Measurements from ENCODE around the gene LIPF. TPM values are rescaled to one million over a fixed set of nuclear protein-coding genes. Genes with fewer than 3 reads are reported as not detected.

The LIPF gene
- total RNA-seq, 1 donor from 2014 or later: not detected

DNA sequence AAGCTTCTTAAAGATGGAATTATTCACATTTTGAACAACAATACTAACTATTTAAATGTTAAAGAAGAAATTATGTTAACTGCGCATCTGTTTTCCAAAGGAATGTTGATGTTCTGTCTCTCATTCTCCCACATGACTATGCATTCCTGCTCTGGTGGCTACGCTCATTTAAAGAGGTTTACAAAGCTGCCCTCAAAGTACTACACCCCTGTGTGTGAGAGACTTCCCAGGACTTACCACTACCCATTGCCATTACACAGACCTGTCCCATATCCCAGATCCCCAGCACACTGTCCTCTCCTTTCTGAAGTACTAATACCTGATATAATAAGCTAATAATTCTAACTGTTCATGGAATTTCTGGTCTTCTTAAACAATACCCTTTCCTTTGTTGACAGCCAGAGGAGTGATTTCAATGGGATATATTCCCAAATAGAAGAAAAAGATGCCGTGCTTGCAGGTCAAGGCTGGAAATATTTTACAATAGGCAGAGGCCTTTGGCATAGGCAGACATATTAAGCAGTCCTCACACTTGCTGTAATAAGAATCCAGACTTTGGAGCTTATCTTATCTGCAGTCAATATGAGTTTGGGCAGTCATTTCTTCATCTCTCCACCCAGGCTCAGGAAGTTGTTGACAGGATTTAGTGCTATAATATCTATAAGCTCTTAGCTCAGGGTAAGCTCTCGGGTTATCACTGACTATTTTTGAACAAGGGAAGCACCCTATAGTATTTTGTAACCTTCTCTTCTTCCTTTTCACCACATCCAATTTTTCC, 12.2 kb downstream of the LIPF start:
- no peak for DNase-seq (ENCODE audit: low spot score)

GRCh38 chr10:88680958-88681357, 16.7 kb downstream of the LIPF start:
- no peak for DNase-seq (ENCODE audit: low spot score)
- Histone ChIP-seq H3K9ac (no peak overlapping the region), H3K4me2 (no peak overlapping the region), H3K4me3 (no peak overlapping the region), H3K4me1 (no peaks in the 10 kb centered on the region), H3K27ac (no peak overlapping the region), H3F3A (ENCODE audit: low read depth) (no peaks in the 10 kb centered on the region), H3K9me3 (ENCODE audit: low read depth) (no peaks in the 10 kb centered on the region), H4K20me1 (ENCODE audit: low read depth) (no peaks in the 10 kb centered on the region), H3K79me2 (ENCODE audit: low read depth) (no peaks in the 10 kb centered on the region), H3K36me3 (no peaks in the 10 kb centered on the region), H3K27me3 (no peaks in the 10 kb centered on the region), H2AFZ (replicated peaks) (no peak overlapping the region)
- no peak for TF ChIP-seq EZH2phosphoT487 (IDR thresholded peaks at IDR 0.05)
- no peak for TF ChIP-seq CTCF (IDR thresholded peaks at IDR 0.05)
- no peak for TF ChIP-seq EZH2 (IDR thresholded peaks at IDR 0.05)
- no peaks in the 10 kb centered on the region for H3K9me3 Mint-ChIP-seq
- H3K36me3 Mint-ChIP-seq: no peaks in the 10 kb centered on the region
- no peaks in the 10 kb centered on the region for H3K4me1 Mint-ChIP-seq
- H3K27me3 Mint-ChIP-seq (ENCODE audit: insufficient read depth, low read depth): no peaks in the 10 kb centered on the region
- no peak overlapping the region for H3K4me3 Mint-ChIP-seq
- no peak overlapping the region for H3K27ac Mint-ChIP-seq

More for the DNA sequence above, 12.2 kb downstream of the LIPF start:
- Histone ChIP-seq H3K79me2 (ENCODE audit: low read depth) (no peaks in the 10 kb centered on the region), H4K20me1 (ENCODE audit: low read depth) (no peaks in the 10 kb centered on the region), H3K9me3 (ENCODE audit: low read depth) (no peaks in the 10 kb centered on the region), H3K4me1 (no peaks in the 10 kb centered on the region), H3K9ac (no peak overlapping the region), H3K36me3 (no peaks in the 10 kb centered on the region), H2AFZ (replicated peaks) (no peak overlapping the region), H3F3A (ENCODE audit: low read depth) (no peaks in the 10 kb centered on the region), H3K27ac (no peak overlapping the region), H3K4me3 (no peak overlapping the region), H3K27me3 (no peaks in the 10 kb centered on the region), H3K4me2 (no peak overlapping the region)
- Mint-ChIP-seq H3K27me3 (ENCODE audit: insufficient read depth, low read depth) (no peaks in the 10 kb centered on the region), H3K4me1 (no peaks in the 10 kb centered on the region), H3K4me3 (no peak overlapping the region), H3K36me3 (no peaks in the 10 kb centered on the region), H3K27ac (no peak overlapping the region), H3K9me3 (no peaks in the 10 kb centered on the region)
- TF ChIP-seq EZH2phosphoT487 (IDR thresholded peaks at IDR 0.05): no peak
- no peak for TF ChIP-seq CTCF (IDR thresholded peaks at IDR 0.05)
- TF ChIP-seq EZH2 (IDR thresholded peaks at IDR 0.05): no peak

- Mint-ChIP-seq H3K9me3 (no peaks in the 10 kb centered on the region), H3K36me3 (no peaks in the 10 kb centered on the region), H3K27me3 (ENCODE audit: insufficient read depth, low read depth) (no peaks in the 10 kb centered on the region), H3K4me3 (no peak overlapping the region), H3K4me1 (no peaks in the 10 kb centered on the region), H3K27ac (no peak overlapping the region)
- TF ChIP-seq EZH2phosphoT487 (IDR thresholded peaks at IDR 0.05) (no peak), CTCF (IDR thresholded peaks at IDR 0.05) (no peak), EZH2 (IDR thresholded peaks at IDR 0.05) (no peak)
- Histone ChIP-seq H3K9me3 (ENCODE audit: low read depth) (no peaks in the 10 kb centered on the region), H3F3A (ENCODE audit: low read depth) (no peaks in the 10 kb centered on the region), H3K27me3 (no peaks in the 10 kb centered on the region), H2AFZ (replicated peaks) (no peak overlapping the region), H3K27ac (no peak overlapping the region), H3K9ac (no peak overlapping the region), H3K79me2 (ENCODE audit: low read depth) (no peaks in the 10 kb centered on the region), H3K4me3 (no peak overlapping the region), H3K36me3 (no peaks in the 10 kb centered on the region), H4K20me1 (ENCODE audit: low read depth) (no peaks in the 10 kb centered on the region), H3K4me2 (no peak overlapping the region), H3K4me1 (no peaks in the 10 kb centered on the region)
- DNase-seq (ENCODE audit: low spot score): no peak
Measured at GRCh38 chr10:88682491-88682890, 18.2 kb downstream of the LIPF start.
